ENCODE measurements around the gene THUMPD1.
"Not testable (repeated sequence)": the region's sequence is repeated elsewhere in the genome, so short reads cannot be mapped to it uniquely, and the experiment has no call there.

DNA sequence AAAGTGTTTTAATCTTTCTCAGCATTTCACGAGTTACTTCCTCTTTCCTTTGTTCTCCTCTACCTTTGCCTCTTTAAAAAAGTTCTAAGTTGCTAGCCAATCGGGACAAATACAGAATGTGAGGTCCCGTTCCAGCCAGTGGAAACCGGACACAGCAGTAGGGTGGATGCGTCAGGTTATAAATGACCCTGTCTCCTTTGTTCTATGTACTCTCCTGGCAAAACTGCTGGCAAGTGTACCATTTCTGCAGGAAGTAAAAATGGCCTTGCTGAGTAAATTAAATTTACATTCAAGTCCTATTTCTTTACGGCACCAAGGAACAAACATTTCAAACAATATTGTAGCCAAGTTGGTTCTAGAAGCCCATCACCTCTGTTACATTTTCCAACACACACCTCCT, 47.5 kb downstream of the THUMPD1 start:
- TF ChIP-seq, protein P1, sequence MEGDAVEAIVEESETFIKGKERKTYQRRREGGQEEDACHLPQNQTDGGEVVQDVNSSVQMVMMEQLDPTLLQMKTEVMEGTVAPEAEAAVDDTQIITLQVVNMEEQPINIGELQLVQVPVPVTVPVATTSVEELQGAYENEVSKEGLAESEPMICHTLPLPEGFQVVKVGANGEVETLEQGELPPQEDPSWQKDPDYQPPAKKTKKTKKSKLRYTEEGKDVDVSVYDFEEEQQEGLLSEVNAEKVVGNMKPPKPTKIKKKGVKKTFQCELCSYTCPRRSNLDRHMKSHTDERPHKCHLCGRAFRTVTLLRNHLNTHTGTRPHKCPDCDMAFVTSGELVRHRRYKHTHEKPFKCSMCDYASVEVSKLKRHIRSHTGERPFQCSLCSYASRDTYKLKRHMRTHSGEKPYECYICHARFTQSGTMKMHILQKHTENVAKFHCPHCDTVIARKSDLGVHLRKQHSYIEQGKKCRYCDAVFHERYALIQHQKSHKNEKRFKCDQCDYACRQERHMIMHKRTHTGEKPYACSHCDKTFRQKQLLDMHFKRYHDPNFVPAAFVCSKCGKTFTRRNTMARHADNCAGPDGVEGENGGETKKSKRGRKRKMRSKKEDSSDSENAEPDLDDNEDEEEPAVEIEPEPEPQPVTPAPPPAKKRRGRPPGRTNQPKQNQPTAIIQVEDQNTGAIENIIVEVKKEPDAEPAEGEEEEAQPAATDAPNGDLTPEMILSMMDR (conservative IDR thresholded peaks at IDR 0.05; ENCODE audit: low read depth, low read length): not testable (repeated sequence)
- TF ChIP-seq SMC3 (IDR thresholded peaks at IDR 0.05; ENCODE audit: low read depth, low read length); MAZ (IDR thresholded peaks at IDR 0.05; ENCODE audit: borderline replicate concordance, low read depth, low read length); POLR2A (IDR thresholded peaks at IDR 0.05; ENCODE audit: low read depth, low read length); MXI1 (IDR thresholded peaks at IDR 0.05; ENCODE audit: borderline replicate concordance, low read depth, low read length); RAD21 (IDR thresholded peaks at IDR 0.05; ENCODE audit: low read length); FOS (IDR thresholded peaks at IDR 0.05; ENCODE audit: low read depth, low read length); RFX5 (IDR thresholded peaks at IDR 0.05; ENCODE audit: low read depth, low read length): not testable (repeated sequence)
- TF ChIP-seq, protein P2, sequence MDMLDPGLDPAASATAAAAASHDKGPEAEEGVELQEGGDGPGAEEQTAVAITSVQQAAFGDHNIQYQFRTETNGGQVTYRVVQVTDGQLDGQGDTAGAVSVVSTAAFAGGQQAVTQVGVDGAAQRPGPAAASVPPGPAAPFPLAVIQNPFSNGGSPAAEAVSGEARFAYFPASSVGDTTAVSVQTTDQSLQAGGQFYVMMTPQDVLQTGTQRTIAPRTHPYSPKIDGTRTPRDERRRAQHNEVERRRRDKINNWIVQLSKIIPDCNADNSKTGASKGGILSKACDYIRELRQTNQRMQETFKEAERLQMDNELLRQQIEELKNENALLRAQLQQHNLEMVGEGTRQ (IDR thresholded peaks at IDR 0.05; ENCODE audit: low read depth, low read length): not testable (repeated sequence)
